Keratinocyte (primary cell): ENCODE data around the gene CDX1. TPM values are rescaled to one million over a fixed set of nuclear protein-coding genes. Genes with fewer than 3 reads are reported as not detected.

Experiments used
- DNase-seq: peaks from one replicate; pipeline ENCODE4 v3.0.0-alpha.2; 2011; ENCODE audit warnings: low read depth, missing footprints, low spot score
- FAIRE-seq: peaks from 2 replicates; lab custom pipeline; 2011; peaks lifted over from hg19 to GRCh38; lab: Jason Lieb, UNC
- H2AFZ ChIP-seq: 2 replicates; pipeline ENCODE4 v1.6.0; 2012; ENCODE audit warnings: low read length, control low read depth, inconsistent platforms; ENCODE audit not compliant: control insufficient read depth
- H3K27ac ChIP-seq: 2 replicates; pipeline ENCODE4 v1.5.1; 2011; ENCODE audit warnings: low read length; ENCODE audit not compliant: control insufficient read depth, insufficient read depth
- H3K27me3 ChIP-seq: 3 replicates; pipeline ENCODE4 v1.6.0; 2011; ENCODE audit warnings: low read length; ENCODE audit not compliant: control insufficient read depth, insufficient read depth; ENCODE audit errors: extremely low read depth
- H3K36me3 ChIP-seq, 2 experiments: 2 replicates in 1 of 2; 3 replicates in 1 of 2; pipeline ENCODE4 v1.5.1; 2011; ENCODE audit warnings: low read length in 2 of 2, mild to moderate bottlenecking in 1 of 2; ENCODE audit not compliant: control insufficient read depth in 2 of 2, insufficient read depth in 2 of 2; ENCODE audit errors: extremely low read depth in 1 of 2
- H3K4me1 ChIP-seq: 3 replicates; pipeline ENCODE4 v1.5.1; 2011; ENCODE audit warnings: low read length; ENCODE audit not compliant: control insufficient read depth, insufficient read depth; ENCODE audit errors: extremely low read depth
- H3K4me2 ChIP-seq: 3 replicates; pipeline ENCODE4 v1.6.0; 2011; ENCODE audit warnings: low read depth, low read length; ENCODE audit not compliant: control insufficient read depth, insufficient read depth; ENCODE audit errors: extremely low read depth
- H3K4me3 ChIP-seq, 3 experiments: fragments of 200-600 bp in 1 of 3; sonication (generic) in 1 of 3; 2 replicates in 2 of 3; 3 replicates in 1 of 3; pipeline ENCODE4 v1.5.1; 2011 to 2016; ENCODE audit warnings: low read length in 3 of 3, mild to moderate bottlenecking in 3 of 3, control low read depth in 2 of 3, inconsistent platforms in 1 of 3, low read depth in 1 of 3, mixed read lengths in 1 of 3, mixed run types in 1 of 3, moderate library complexity in 1 of 3; ENCODE audit not compliant: control insufficient read depth in 2 of 3, insufficient read depth in 2 of 3; ENCODE audit errors: extremely low read depth in 1 of 3
- H3K79me2 ChIP-seq: 2 replicates; pipeline ENCODE4 v1.6.0; 2012; ENCODE audit warnings: low read length; ENCODE audit not compliant: control insufficient read depth, insufficient read depth
- H3K9ac ChIP-seq: 3 replicates; pipeline ENCODE4 v1.6.0; 2011; ENCODE audit warnings: low read length; ENCODE audit not compliant: control insufficient read depth, insufficient read depth; ENCODE audit errors: extremely low read depth
- H3K9me1 ChIP-seq: 3 replicates; pipeline ENCODE4 v1.6.0; 2011; ENCODE audit warnings: low read length; ENCODE audit not compliant: control insufficient read depth, insufficient read depth; ENCODE audit errors: extremely low read depth
- H3K9me3 ChIP-seq: 2 replicates; pipeline ENCODE4 v1.5.1; 2012; ENCODE audit warnings: low read depth, low read length; ENCODE audit not compliant: control insufficient read depth
- H4K20me1 ChIP-seq: 3 replicates; pipeline ENCODE4 v1.6.0; 2011; ENCODE audit warnings: low read length; ENCODE audit not compliant: control insufficient read depth, insufficient read depth; ENCODE audit errors: extremely low read depth
- EZH2 ChIP-seq: IDR thresholded peaks from one replicate; pipeline ENCODE4 v1.6.1; 2012; ENCODE audit warnings: inconsistent platforms, mild to moderate bottlenecking, low read length, moderate library complexity
- dilution Hi-C: fragments of 300-500 bp; cut with MboI; formaldehyde crosslinking; loops from one replicate; pipeline ENCODE4 v1.7.0; 2020; ENCODE audit warnings: low sequenced_read_pairs; ENCODE audit not compliant: extremely low pct_ligation_motif_present
- polyA plus RNA-seq, 5 experiments: library from polyadenylated mRNA; depleted of rRNA in 3 of 5; stranded (reverse) in 3 of 5; stranded (forward) in 1 of 5; unstranded in 1 of 5; fragments of >200 nt; gene quantifications; 1 replicate in 1 of 5; 2 replicates in 3 of 5; 3 replicates in 1 of 5; pipeline versions ENCODE4 v1.2.1 to v1.2.3, GENCODE V29; 2011 to 2012; ENCODE audit warnings: missing spikeins in 2 of 5, low read depth in 1 of 5, low replicate concordance in 1 of 5
- TF ChIP-seq, protein P1 (sequence below), 3 experiments: IDR thresholded peaks in 1 of 3; conservative IDR thresholded peaks in 1 of 3; optimal IDR thresholded peaks in 1 of 3; 2 replicates in 2 of 3; 3 replicates in 1 of 3; pipeline versions ENCODE3 to v1.5.1; 2011; ENCODE audit warnings: low read length in 3 of 3, mild to moderate bottlenecking in 3 of 3, moderate library complexity in 2 of 3, control low read depth in 1 of 3, inconsistent platforms in 1 of 3; ENCODE audit not compliant: insufficient read depth in 2 of 3; ENCODE audit errors: extremely low read depth in 1 of 3

CDX1 gene
- polyA plus RNA-seq, 1 donor (not counting 4 experiments of a cell fraction or from before 2014, with no cell fraction given): not detected

GRCh38 chr5:150219142-150219541 lies 52.6 kb downstream of the CDX1 start:
- no peaks in the 10 kb centered on the region for H3K9me3 ChIP-seq
- no peaks in the 10 kb centered on the region for H4K20me1 ChIP-seq
- no peak overlapping the region for H2AFZ ChIP-seq
- H3K79me2 ChIP-seq: no peaks in the 10 kb centered on the region
- no peak for DNase-seq
- H3K4me3 ChIP-seq: no peak overlapping the region
- peaks cover 11% of the 10 kb centered on the region for H3K27me3 ChIP-seq
- H3K27ac ChIP-seq: no peak overlapping the region
- dilution Hi-C loops: no loop called here
- no peak overlapping the region for H3K4me2 ChIP-seq
- H3K4me1 ChIP-seq: no peaks in the 10 kb centered on the region
- no peak overlapping the region for H3K9ac ChIP-seq
- TF ChIP-seq, protein P1, sequence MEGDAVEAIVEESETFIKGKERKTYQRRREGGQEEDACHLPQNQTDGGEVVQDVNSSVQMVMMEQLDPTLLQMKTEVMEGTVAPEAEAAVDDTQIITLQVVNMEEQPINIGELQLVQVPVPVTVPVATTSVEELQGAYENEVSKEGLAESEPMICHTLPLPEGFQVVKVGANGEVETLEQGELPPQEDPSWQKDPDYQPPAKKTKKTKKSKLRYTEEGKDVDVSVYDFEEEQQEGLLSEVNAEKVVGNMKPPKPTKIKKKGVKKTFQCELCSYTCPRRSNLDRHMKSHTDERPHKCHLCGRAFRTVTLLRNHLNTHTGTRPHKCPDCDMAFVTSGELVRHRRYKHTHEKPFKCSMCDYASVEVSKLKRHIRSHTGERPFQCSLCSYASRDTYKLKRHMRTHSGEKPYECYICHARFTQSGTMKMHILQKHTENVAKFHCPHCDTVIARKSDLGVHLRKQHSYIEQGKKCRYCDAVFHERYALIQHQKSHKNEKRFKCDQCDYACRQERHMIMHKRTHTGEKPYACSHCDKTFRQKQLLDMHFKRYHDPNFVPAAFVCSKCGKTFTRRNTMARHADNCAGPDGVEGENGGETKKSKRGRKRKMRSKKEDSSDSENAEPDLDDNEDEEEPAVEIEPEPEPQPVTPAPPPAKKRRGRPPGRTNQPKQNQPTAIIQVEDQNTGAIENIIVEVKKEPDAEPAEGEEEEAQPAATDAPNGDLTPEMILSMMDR (optimal IDR thresholded peaks at IDR 0.05 in 1 of 3, IDR thresholded peaks at IDR 0.05 in 1 of 3, conservative IDR thresholded peaks at IDR 0.05 in 1 of 3; ENCODE audit: extremely low read depth in 1 of 3, insufficient read depth in 2 of 3, low read length in 3 of 3): no peak
- TF ChIP-seq EZH2: no peak
- no peak for FAIRE-seq
- no peaks in the 10 kb centered on the region for H3K36me3 ChIP-seq
- no peaks in the 10 kb centered on the region for H3K9me1 ChIP-seq

DNA sequence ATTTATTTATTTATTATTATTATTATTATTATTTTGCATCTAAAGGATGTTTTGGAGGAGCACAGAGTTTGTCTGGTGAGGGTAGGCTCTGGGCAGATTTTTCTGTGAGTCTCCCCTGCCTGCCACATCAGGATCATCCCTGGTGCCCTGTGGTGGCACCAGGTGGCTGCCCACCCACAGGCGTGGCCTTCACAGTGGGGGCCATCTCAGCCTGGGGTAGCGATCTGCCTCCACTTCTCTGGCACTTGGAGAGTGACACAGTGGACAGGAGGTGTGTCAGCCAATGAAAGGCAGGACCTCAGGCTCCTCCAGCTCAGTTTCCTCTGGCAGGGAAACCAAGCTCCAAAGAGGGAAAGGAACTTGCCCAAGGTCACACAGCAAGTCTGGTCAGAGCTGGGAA lies 53.3 kb downstream of the CDX1 start:
- no peak overlapping the region for H3K9ac ChIP-seq
- no peak overlapping the region for H2AFZ ChIP-seq
- peaks cover 11% of the 10 kb centered on the region for H3K27me3 ChIP-seq
- dilution Hi-C loops: no loop called here
- H3K9me1 ChIP-seq: no peaks in the 10 kb centered on the region
- no peak for DNase-seq
- H3K4me2 ChIP-seq: no peak overlapping the region
- no peak overlapping the region for H3K27ac ChIP-seq
- no peak for FAIRE-seq
- H4K20me1 ChIP-seq: no peaks in the 10 kb centered on the region
- no peaks in the 10 kb centered on the region for H3K79me2 ChIP-seq
- no peak overlapping the region for H3K4me3 ChIP-seq
- H3K9me3 ChIP-seq: no peaks in the 10 kb centered on the region
- no peaks in the 10 kb centered on the region for H3K36me3 ChIP-seq
- no peak for TF ChIP-seq EZH2
- TF ChIP-seq, protein P1 (optimal IDR thresholded peaks at IDR 0.05 in 1 of 3, IDR thresholded peaks at IDR 0.05 in 1 of 3, conservative IDR thresholded peaks at IDR 0.05 in 1 of 3; ENCODE audit: extremely low read depth in 1 of 3, insufficient read depth in 2 of 3, low read length in 3 of 3): no peak
- H3K4me1 ChIP-seq: no peaks in the 10 kb centered on the region
